ENCODE data around the gene RASSF10.

RASSF10 gene

GRCh38 chr11:12994476-12994875, 14.6 kb upstream of the RASSF10 start:
- Histone ChIP-seq H3K27ac (ENCODE audit: low read depth, low read length) (no peak overlapping the region), H3K4me1 (ENCODE audit: control insufficient read depth, insufficient read depth, low read length, unreplicated experiment) (no peaks in the 10 kb centered on the region), H2AFZ (ENCODE audit: low read length, unreplicated experiment) (no peak overlapping the region), H3K36me3 (ENCODE audit: insufficient read depth, low read length) (no peaks in the 10 kb centered on the region), H3K79me2 (ENCODE audit: control insufficient read depth, insufficient read depth, low read length, unreplicated experiment) (no peaks in the 10 kb centered on the region), H3K4me3 (ENCODE audit: low read depth, low read length) (no peak overlapping the region), H3K27me3 (ENCODE audit: insufficient read depth, low read length) (peaks cover 73% of the 10 kb centered on the region)

GRCh38 chr11:12995188-12995587, 13.9 kb upstream of the RASSF10 start:
- Histone ChIP-seq H3K4me1 (ENCODE audit: control insufficient read depth, insufficient read depth, low read length, unreplicated experiment) (no peaks in the 10 kb centered on the region), H3K79me2 (ENCODE audit: control insufficient read depth, insufficient read depth, low read length, unreplicated experiment) (no peaks in the 10 kb centered on the region), H3K27me3 (ENCODE audit: insufficient read depth, low read length) (peaks cover 73% of the 10 kb centered on the region), H2AFZ (ENCODE audit: low read length, unreplicated experiment) (no peak overlapping the region), H3K36me3 (ENCODE audit: insufficient read depth, low read length) (no peaks in the 10 kb centered on the region), H3K27ac (ENCODE audit: low read depth, low read length) (no peak overlapping the region), H3K4me3 (ENCODE audit: low read depth, low read length) (no peak overlapping the region)

- no peaks in the 10 kb centered on the region for H3K79me2 ChIP-seq (ENCODE audit: control insufficient read depth, insufficient read depth, low read length, unreplicated experiment)
- no peak overlapping the region for H3K27ac ChIP-seq (ENCODE audit: low read depth, low read length)
- H3K27me3 ChIP-seq (ENCODE audit: insufficient read depth, low read length), result peaks cover 78% of the 10 kb centered on the region
- H2AFZ ChIP-seq (ENCODE audit: low read length, unreplicated experiment), result no peak overlapping the region
- H3K36me3 ChIP-seq (ENCODE audit: insufficient read depth, low read length), result no peaks in the 10 kb centered on the region
- H3K4me1 ChIP-seq (ENCODE audit: control insufficient read depth, insufficient read depth, low read length, unreplicated experiment), result no peaks in the 10 kb centered on the region
- no peak overlapping the region for H3K4me3 ChIP-seq (ENCODE audit: low read depth, low read length)
These were observed 13.3 kb upstream of the RASSF10 start for GRCh38 chr11:12995823-12996222.

- Histone ChIP-seq H3K27me3 (ENCODE audit: insufficient read depth, low read length) (peaks cover 84% of the 10 kb centered on the region), H2AFZ (ENCODE audit: low read length, unreplicated experiment) (no peak overlapping the region), H3K4me3 (ENCODE audit: low read depth, low read length) (no peak overlapping the region), H3K4me1 (ENCODE audit: control insufficient read depth, insufficient read depth, low read length, unreplicated experiment) (no peaks in the 10 kb centered on the region), H3K79me2 (ENCODE audit: control insufficient read depth, insufficient read depth, low read length, unreplicated experiment) (no peaks in the 10 kb centered on the region), H3K36me3 (ENCODE audit: insufficient read depth, low read length) (no peaks in the 10 kb centered on the region), H3K27ac (ENCODE audit: low read depth, low read length) (no peak overlapping the region)
These were observed 11.9 kb upstream of the RASSF10 start for GRCh38 chr11:12997168-12997567.

GRCh38 chr11:12998336-12998735, 10.8 kb upstream of the RASSF10 start:
- H2AFZ ChIP-seq (ENCODE audit: low read length, unreplicated experiment), result no peak overlapping the region
- peaks cover 84% of the 10 kb centered on the region for H3K27me3 ChIP-seq (ENCODE audit: insufficient read depth, low read length)
- no peaks in the 10 kb centered on the region for H3K36me3 ChIP-seq (ENCODE audit: insufficient read depth, low read length)
- H3K4me3 ChIP-seq (ENCODE audit: low read depth, low read length), result no peak overlapping the region
- no peaks in the 10 kb centered on the region for H3K4me1 ChIP-seq (ENCODE audit: control insufficient read depth, insufficient read depth, low read length, unreplicated experiment)
- no peak overlapping the region for H3K27ac ChIP-seq (ENCODE audit: low read depth, low read length)
- H3K79me2 ChIP-seq (ENCODE audit: control insufficient read depth, insufficient read depth, low read length, unreplicated experiment), result no peaks in the 10 kb centered on the region

- Histone ChIP-seq H2AFZ (ENCODE audit: low read length, unreplicated experiment) (no peak overlapping the region), H3K27ac (ENCODE audit: low read depth, low read length) (no peak overlapping the region), H3K27me3 (ENCODE audit: insufficient read depth, low read length) (peaks cover 85% of the 10 kb centered on the region), H3K36me3 (ENCODE audit: insufficient read depth, low read length) (no peaks in the 10 kb centered on the region), H3K4me1 (ENCODE audit: control insufficient read depth, insufficient read depth, low read length, unreplicated experiment) (no peaks in the 10 kb centered on the region), H3K79me2 (ENCODE audit: control insufficient read depth, insufficient read depth, low read length, unreplicated experiment) (no peaks in the 10 kb centered on the region), H3K4me3 (ENCODE audit: low read depth, low read length) (no peak overlapping the region)
These were observed 9.5 kb upstream of the RASSF10 start for GRCh38 chr11:12999597-12999996.

GRCh38 chr11:13000116-13000515, 9.0 kb upstream of the RASSF10 start:
- H2AFZ ChIP-seq (ENCODE audit: low read length, unreplicated experiment), result no peak overlapping the region
- no peak overlapping the region for H3K27ac ChIP-seq (ENCODE audit: low read depth, low read length)
- H3K4me3 ChIP-seq (ENCODE audit: low read depth, low read length), result no peak overlapping the region
- H3K4me1 ChIP-seq (ENCODE audit: control insufficient read depth, insufficient read depth, low read length, unreplicated experiment), result no peaks in the 10 kb centered on the region
- no peaks in the 10 kb centered on the region for H3K36me3 ChIP-seq (ENCODE audit: insufficient read depth, low read length)
- H3K79me2 ChIP-seq (ENCODE audit: control insufficient read depth, insufficient read depth, low read length, unreplicated experiment), result no peaks in the 10 kb centered on the region
- H3K27me3 ChIP-seq (ENCODE audit: insufficient read depth, low read length), result peaks cover 90% of the 10 kb centered on the region

- no peak overlapping the region for H2AFZ ChIP-seq (ENCODE audit: low read length, unreplicated experiment)
- no peak overlapping the region for H3K4me3 ChIP-seq (ENCODE audit: low read depth, low read length)
- peaks cover 96% of the 10 kb centered on the region for H3K27me3 ChIP-seq (ENCODE audit: insufficient read depth, low read length)
- no peak overlapping the region for H3K27ac ChIP-seq (ENCODE audit: low read depth, low read length)
- H3K4me1 ChIP-seq (ENCODE audit: control insufficient read depth, insufficient read depth, low read length, unreplicated experiment), result no peaks in the 10 kb centered on the region
- H3K79me2 ChIP-seq (ENCODE audit: control insufficient read depth, insufficient read depth, low read length, unreplicated experiment), result no peaks in the 10 kb centered on the region
- no peaks in the 10 kb centered on the region for H3K36me3 ChIP-seq (ENCODE audit: insufficient read depth, low read length)
These were observed 8.4 kb upstream of the RASSF10 start for GRCh38 chr11:13000721-13001120.

- Histone ChIP-seq H3K27me3 (ENCODE audit: insufficient read depth, low read length) (peaks cover 100% of the 10 kb centered on the region), H3K4me1 (ENCODE audit: control insufficient read depth, insufficient read depth, low read length, unreplicated experiment) (no peaks in the 10 kb centered on the region)
These were observed 5.2 kb upstream of the RASSF10 start for GRCh38 chr11:13003736-13004493.

GRCh38 chr11:13007182-13008060, 1.7 kb upstream of the RASSF10 start:
- Histone ChIP-seq H3K79me2 (ENCODE audit: control insufficient read depth, insufficient read depth, low read length, unreplicated experiment) (no peaks in the 10 kb centered on the region), H3K4me1 (ENCODE audit: control insufficient read depth, insufficient read depth, low read length, unreplicated experiment) (no peaks in the 10 kb centered on the region), H3K27me3 (ENCODE audit: insufficient read depth, low read length) (peaks cover 99% of the 10 kb centered on the region), H2AFZ (ENCODE audit: low read length, unreplicated experiment) (no peak overlapping the region), H3K4me3 (ENCODE audit: low read depth, low read length) (no peak overlapping the region), H3K36me3 (ENCODE audit: insufficient read depth, low read length) (no peaks in the 10 kb centered on the region), H3K27ac (ENCODE audit: low read depth, low read length) (no peak overlapping the region)

More at GRCh38 chr11:13003736-13004493, 5.2 kb upstream of the RASSF10 start:
- no peak overlapping the region for H3K4me3 ChIP-seq (ENCODE audit: low read depth, low read length)
- no peaks in the 10 kb centered on the region for H3K36me3 ChIP-seq (ENCODE audit: insufficient read depth, low read length)
- H3K27ac ChIP-seq (ENCODE audit: low read depth, low read length), result no peak overlapping the region
- no peak overlapping the region for H2AFZ ChIP-seq (ENCODE audit: low read length, unreplicated experiment)
- H3K79me2 ChIP-seq (ENCODE audit: control insufficient read depth, insufficient read depth, low read length, unreplicated experiment), result no peaks in the 10 kb centered on the region

GRCh38 chr11:13008061-13008435, 1.1 kb upstream of the RASSF10 start:
- H3K27me3 ChIP-seq (ENCODE audit: insufficient read depth, low read length), result peaks cover 99% of the 10 kb centered on the region
- H2AFZ ChIP-seq (ENCODE audit: low read length, unreplicated experiment), result no peak overlapping the region
- H3K4me1 ChIP-seq (ENCODE audit: control insufficient read depth, insufficient read depth, low read length, unreplicated experiment), result no peaks in the 10 kb centered on the region
- no peak overlapping the region for H3K4me3 ChIP-seq (ENCODE audit: low read depth, low read length)
- no peak overlapping the region for H3K27ac ChIP-seq (ENCODE audit: low read depth, low read length)
- no peaks in the 10 kb centered on the region for H3K36me3 ChIP-seq (ENCODE audit: insufficient read depth, low read length)
- no peaks in the 10 kb centered on the region for H3K79me2 ChIP-seq (ENCODE audit: control insufficient read depth, insufficient read depth, low read length, unreplicated experiment)
